ENCODE results near the gene TMEM175. TPM values are rescaled to one million over a fixed set of nuclear protein-coding genes. Genes with fewer than 3 reads are reported as not detected.

TMEM175 gene
- total and polyA plus RNA-seq, 2 of the 13 experiments (the other 11 are each of a cell fraction or from before 2014, with no cell fraction given) = 5.1 to 9.9 TPM

GRCh38 chr4:992297-993110, 60.2 kb downstream of the TMEM175 start (continued):
- TF ChIP-seq ZBTB7B (CRISPR knock-in tag; IDR thresholded peaks at IDR 0.05) (0 out of 2 replicates have a peak, but pooled peaks have one; percentile 35), ADNP (CRISPR knock-in tag; IDR thresholded peaks at IDR 0.05) (no peak), ZNF281 (CRISPR knock-in tag; IDR thresholded peaks at IDR 0.05; ENCODE audit: borderline replicate concordance) (0 out of 2 replicates have a peak, but pooled peaks have one; percentile 53), ZNF121 (CRISPR knock-in tag; IDR thresholded peaks at IDR 0.05) (peak; percentile 89), BORCS8-MEF2B (CRISPR knock-in tag; IDR thresholded peaks at IDR 0.05) (no peak), EEA1 (CRISPR knock-in tag; IDR thresholded peaks at IDR 0.05; ENCODE audit: borderline replicate concordance) (0 out of 2 replicates have a peak, but pooled peaks have one; percentile 57), ZNF614 (CRISPR knock-in tag; IDR thresholded peaks at IDR 0.05; ENCODE audit: borderline replicate concordance) (peak; percentile 91), IKZF4 (CRISPR knock-in tag; IDR thresholded peaks at IDR 0.05; ENCODE audit: borderline replicate concordance, low read depth, not compliant biosample characterization) (no peak), STAG1 (CRISPR knock-in tag; IDR thresholded peaks at IDR 0.05) (no peak), KLF9 (CRISPR knock-in tag; IDR thresholded peaks at IDR 0.05; ENCODE audit: low read depth) (peak; percentile 37; the same call in 1 of the 2 replicates), FOXP4 (CRISPR knock-in tag; IDR thresholded peaks at IDR 0.05) (peak; percentile 88), CCDC6 (CRISPR knock-in tag; IDR thresholded peaks at IDR 0.05) (peak; percentile 89), ZNF317 (CRISPR knock-in tag; IDR thresholded peaks at IDR 0.05) (0 out of 2 replicates have a peak, but pooled peaks have one; percentile 49), CREB1 (IDR thresholded peaks at IDR 0.05) (peak; percentile 42; the same call in 1 of the 2 replicates), CREB1 (CRISPR knock-in tag; IDR thresholded peaks at IDR 0.05) (no peak), REPIN1 (CRISPR knock-in tag; IDR thresholded peaks at IDR 0.05; ENCODE audit: borderline replicate concordance, low read depth) (no peak), SRF (IDR thresholded peaks at IDR 0.05; ENCODE audit: low read depth, low read length) (no peak), MAX (IDR thresholded peaks at IDR 0.05) (no peak)
- TF ChIP-seq, protein P1, sequence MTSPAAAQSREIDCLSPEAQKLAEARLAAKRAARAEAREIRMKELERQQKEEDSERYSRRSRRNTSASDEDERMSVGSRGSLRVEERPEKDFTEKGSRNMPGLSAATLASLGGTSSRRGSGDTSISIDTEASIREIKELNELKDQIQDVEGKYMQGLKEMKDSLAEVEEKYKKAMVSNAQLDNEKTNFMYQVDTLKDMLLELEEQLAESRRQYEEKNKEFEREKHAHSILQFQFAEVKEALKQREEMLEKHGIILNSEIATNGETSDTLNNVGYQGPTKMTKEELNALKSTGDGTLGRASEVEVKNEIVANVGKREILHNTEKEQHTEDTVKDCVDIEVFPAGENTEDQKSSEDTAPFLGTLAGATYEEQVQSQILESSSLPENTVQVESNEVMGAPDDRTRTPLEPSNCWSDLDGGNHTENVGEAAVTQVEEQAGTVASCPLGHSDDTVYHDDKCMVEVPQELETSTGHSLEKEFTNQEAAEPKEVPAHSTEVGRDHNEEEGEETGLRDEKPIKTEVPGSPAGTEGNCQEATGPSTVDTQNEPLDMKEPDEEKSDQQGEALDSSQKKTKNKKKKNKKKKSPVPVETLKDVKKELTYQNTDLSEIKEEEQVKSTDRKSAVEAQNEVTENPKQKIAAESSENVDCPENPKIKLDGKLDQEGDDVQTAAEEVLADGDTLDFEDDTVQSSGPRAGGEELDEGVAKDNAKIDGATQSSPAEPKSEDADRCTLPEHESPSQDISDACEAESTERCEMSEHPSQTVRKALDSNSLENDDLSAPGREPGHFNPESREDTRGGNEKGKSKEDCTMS (CRISPR knock-in tag; conservative IDR thresholded peaks at IDR 0.05) = no peak

All from HepG2 (cell line).